HG03196 (cell line): ENCODE results near the gene PDCD5.

ENCODE experiments used
- ATAC-seq: cut with Tn5 transposase; IDR thresholded peaks from one replicate; pipeline ENCODE4 v1.9.1; 2021; ENCODE audit not compliant: unreplicated experiment

The PDCD5 gene

GRCh38 chr19:32630338-32630737, 49.3 kb downstream of the PDCD5 start:
- ATAC-seq = no peak

- no peak for ATAC-seq
Observed at GRCh38 chr19:32631381-32631780, 50.4 kb downstream of the PDCD5 start.
